ENCODE results near the gene F2RL3. TPM values are rescaled to one million over a fixed set of nuclear protein-coding genes. Genes with fewer than 3 reads are reported as not detected.
"Not testable (repeated sequence)": the region's sequence is repeated elsewhere in the genome, so short reads cannot be mapped to it uniquely, and the experiment has no call there.

F2RL3 gene
- total RNA-seq, 1 donor from 2014 or later, result not detected

GRCh38 chr19:16874250-16874977, 14.4 kb upstream of the F2RL3 start:
- Mint-ChIP-seq H3K4me3 (ENCODE audit: unreplicated experiment) (peak overlapping the region; percentile 44), H3K9me3 (ENCODE audit: unreplicated experiment) (peaks cover 7% of the 10 kb centered on the region), H3K36me3 (ENCODE audit: unreplicated experiment) (peaks cover 11% of the 10 kb centered on the region), H3K4me1 (ENCODE audit: low read depth, unreplicated experiment) (peaks cover 5% of the 10 kb centered on the region), H3K27ac (ENCODE audit: unreplicated experiment) (peak overlapping the region; percentile 40), H3K27me3 (ENCODE audit: unreplicated experiment) (peaks cover 6% of the 10 kb centered on the region)
- TF ChIP-seq CTCF (IDR thresholded peaks at IDR 0.05; ENCODE audit: partially characterized antibody, unreplicated experiment), result no peak
- no peak for DNase-seq

DNA sequence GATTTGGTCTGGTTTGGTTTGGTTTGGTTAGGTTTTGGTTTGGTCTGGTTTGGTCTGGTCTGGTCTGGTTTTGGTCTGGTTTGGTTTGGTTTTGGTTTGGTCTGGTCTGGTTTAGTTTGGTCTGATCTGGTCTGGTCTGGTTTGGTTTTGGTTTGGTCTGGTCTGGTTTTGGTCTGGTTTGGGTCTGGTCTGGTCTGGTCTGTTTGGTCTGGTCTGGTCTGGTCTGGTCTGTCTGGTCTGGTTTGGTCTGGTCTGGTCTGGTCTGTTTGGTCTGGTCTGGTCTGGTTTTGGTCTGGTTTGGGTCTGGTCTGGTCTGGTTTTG, 13.9 kb upstream of the F2RL3 start:
- not testable (repeated sequence) for H3K27ac Mint-ChIP-seq (ENCODE audit: unreplicated experiment)

GRCh38 chr19:16875584-16876555, 12.9 kb upstream of the F2RL3 start:
- TF ChIP-seq CTCF (IDR thresholded peaks at IDR 0.05; ENCODE audit: partially characterized antibody, unreplicated experiment), result no peak
- peaks cover 6% of the 10 kb centered on the region for H3K27me3 Mint-ChIP-seq (ENCODE audit: unreplicated experiment)
- H3K36me3 Mint-ChIP-seq (ENCODE audit: unreplicated experiment), result peaks cover 17% of the 10 kb centered on the region
- peaks cover 5% of the 10 kb centered on the region for H3K4me1 Mint-ChIP-seq (ENCODE audit: low read depth, unreplicated experiment)
- no peak overlapping the region for H3K4me3 Mint-ChIP-seq (ENCODE audit: unreplicated experiment)
- H3K27ac Mint-ChIP-seq (ENCODE audit: unreplicated experiment), result no peak overlapping the region
- no peak for DNase-seq
- peaks cover 11% of the 10 kb centered on the region for H3K9me3 Mint-ChIP-seq (ENCODE audit: unreplicated experiment)

More for the DNA sequence above, 13.9 kb upstream of the F2RL3 start:
- not testable (repeated sequence) for H3K9me3 Mint-ChIP-seq (ENCODE audit: unreplicated experiment); H3K4me3 Mint-ChIP-seq (ENCODE audit: unreplicated experiment); DNase-seq; H3K27me3 Mint-ChIP-seq (ENCODE audit: unreplicated experiment); H3K4me1 Mint-ChIP-seq (ENCODE audit: low read depth, unreplicated experiment)
- peaks cover 12% of the 10 kb centered on the region for H3K36me3 Mint-ChIP-seq (ENCODE audit: unreplicated experiment)

DNA sequence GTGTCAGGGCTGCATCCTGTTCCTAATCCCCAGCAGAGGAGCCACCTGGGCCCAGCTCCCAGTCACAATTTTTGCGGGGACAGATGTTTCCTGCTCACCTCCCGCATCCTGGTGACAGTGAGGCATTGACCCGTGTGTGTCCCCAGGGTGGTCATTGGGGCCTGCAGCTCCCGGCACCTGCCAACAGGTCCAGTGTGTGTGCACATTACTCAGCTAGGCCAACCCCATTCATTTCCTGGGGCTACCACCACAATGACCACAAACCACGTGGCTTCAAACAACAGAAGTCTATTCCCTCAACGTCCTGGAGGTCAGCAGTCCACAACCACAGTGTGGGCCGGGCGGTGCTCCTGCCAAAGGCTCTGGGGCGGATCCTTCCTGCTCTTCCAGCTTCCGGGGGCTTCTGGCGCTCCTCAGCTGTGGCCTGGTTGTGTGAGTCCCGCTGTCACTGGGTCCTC, 11.9 kb upstream of the F2RL3 start:
- H3K27me3 Mint-ChIP-seq (ENCODE audit: unreplicated experiment), result peaks cover 6% of the 10 kb centered on the region
- H3K4me3 Mint-ChIP-seq (ENCODE audit: unreplicated experiment), result no peak overlapping the region
- no peak overlapping the region for H3K27ac Mint-ChIP-seq (ENCODE audit: unreplicated experiment)
- peaks cover 14% of the 10 kb centered on the region for H3K9me3 Mint-ChIP-seq (ENCODE audit: unreplicated experiment)
- H3K36me3 Mint-ChIP-seq (ENCODE audit: unreplicated experiment), result peaks cover 17% of the 10 kb centered on the region
- TF ChIP-seq CTCF (IDR thresholded peaks at IDR 0.05; ENCODE audit: partially characterized antibody, unreplicated experiment), result no peak
- no peak for DNase-seq
- H3K4me1 Mint-ChIP-seq (ENCODE audit: low read depth, unreplicated experiment), result peaks cover 5% of the 10 kb centered on the region

DNA sequence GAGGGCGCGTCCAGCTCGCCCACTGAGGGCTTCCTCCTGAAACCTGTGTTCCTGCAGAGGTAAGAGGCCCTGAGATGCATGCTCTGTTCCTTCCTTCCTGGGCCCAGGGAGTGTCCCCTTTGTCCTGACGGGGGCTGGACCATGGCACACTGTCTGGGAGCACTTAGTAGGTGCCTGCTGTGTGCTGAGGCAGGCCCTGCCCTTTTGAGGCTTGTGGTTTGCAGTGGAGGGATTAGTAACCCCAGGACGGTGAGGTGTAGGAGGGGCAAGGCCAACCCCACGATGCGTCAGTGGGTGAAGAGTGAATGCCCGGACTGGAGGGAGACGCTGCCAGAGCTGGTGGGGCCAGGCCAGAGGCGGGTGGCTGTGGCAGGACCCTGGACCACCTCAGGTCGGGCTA, 11.2 kb upstream of the F2RL3 start:
- H3K36me3 Mint-ChIP-seq (ENCODE audit: unreplicated experiment), result peaks cover 17% of the 10 kb centered on the region
- peaks cover 19% of the 10 kb centered on the region for H3K9me3 Mint-ChIP-seq (ENCODE audit: unreplicated experiment)
- DNase-seq, result no peak
- H3K27ac Mint-ChIP-seq (ENCODE audit: unreplicated experiment), result no peak overlapping the region
- H3K4me1 Mint-ChIP-seq (ENCODE audit: low read depth, unreplicated experiment), result peaks cover 5% of the 10 kb centered on the region
- H3K27me3 Mint-ChIP-seq (ENCODE audit: unreplicated experiment), result peaks cover 8% of the 10 kb centered on the region
- no peak for TF ChIP-seq CTCF (IDR thresholded peaks at IDR 0.05; ENCODE audit: partially characterized antibody, unreplicated experiment)
- H3K4me3 Mint-ChIP-seq (ENCODE audit: unreplicated experiment), result no peak overlapping the region
